NCI-H2171 treated with DMSO at 0.1 percent for 48 hours (cell line): ENCODE data around the gene ITPRIPL2.

ENCODE experiments used
- DNase-seq: peaks from one replicate; lab custom pipeline; 2025; lab: John Stamatoyannopoulos, UW

ITPRIPL2 gene

GRCh38 chr16:19142939-19143598 is 29.3 kb downstream of the ITPRIPL2 start:
- DNase-seq, result no peak

GRCh38 chr16:19143599-19143956 is 29.8 kb downstream of the ITPRIPL2 start:
- no peak for DNase-seq

- DNase-seq, result no peak
These were observed 31.2 kb downstream of the ITPRIPL2 start for GRCh38 chr16:19145010-19145409.

GRCh38 chr16:19147126-19147525 is 33.4 kb downstream of the ITPRIPL2 start:
- peak; percentile 79 for DNase-seq

GRCh38 chr16:19147627-19148026 is 33.9 kb downstream of the ITPRIPL2 start:
- DNase-seq, result no peak

GRCh38 chr16:19148189-19148588 is 34.4 kb downstream of the ITPRIPL2 start:
- no peak for DNase-seq

- no peak for DNase-seq
These were observed 37.5 kb downstream of the ITPRIPL2 start for GRCh38 chr16:19151310-19151709.

GRCh38 chr16:19152042-19152441 is 38.3 kb downstream of the ITPRIPL2 start:
- no peak for DNase-seq

- DNase-seq, result peak; percentile 85
These were observed 40.1 kb downstream of the ITPRIPL2 start for GRCh38 chr16:19153876-19154275.

- DNase-seq, result no peak
These were observed 48.3 kb downstream of the ITPRIPL2 start for GRCh38 chr16:19162085-19162484.

- DNase-seq, result no peak
These were observed 49.5 kb downstream of the ITPRIPL2 start for GRCh38 chr16:19163215-19163614.

- DNase-seq, result no peak
These were observed 50.5 kb downstream of the ITPRIPL2 start for GRCh38 chr16:19164285-19164684.

- DNase-seq, result no peak
These were observed 51.3 kb downstream of the ITPRIPL2 start for GRCh38 chr16:19165101-19165500.

GRCh38 chr16:19166500-19166899 is 52.7 kb downstream of the ITPRIPL2 start:
- no peak for DNase-seq

GRCh38 chr16:19167710-19168370 is 54.1 kb downstream of the ITPRIPL2 start, which contains the start of gene SYT17:
TSS of gene SYT17 (plus strand) at chr16:19168240. CDS start at chr16:19168647, 407 bp downstream.
- DNase-seq, result peak; percentile 69

GRCh38 chr16:19168371-19169081 is 54.8 kb downstream of the ITPRIPL2 start:
- peak; percentile 35 for DNase-seq

GRCh38 chr16:19169082-19169639 is 55.4 kb downstream of the ITPRIPL2 start:
- no peak for DNase-seq

GRCh38 chr16:19170043-19170655 is 56.4 kb downstream of the ITPRIPL2 start:
- no peak for DNase-seq
